ENCODE results near the gene ALK.

Gene ALK

GRCh38 chr2:29262681-29263260, 658.6 kb downstream of the ALK start:
- H4K20me1 ChIP-seq (ENCODE audit: insufficient read depth, low read length), result no peaks in the 10 kb centered on the region
- H3K79me2 ChIP-seq (ENCODE audit: insufficient read depth, low read length), result no peaks in the 10 kb centered on the region
- no peak overlapping the region for H3K4me2 ChIP-seq (ENCODE audit: insufficient read depth, low read length)
- H3K27ac ChIP-seq (ENCODE audit: low read length), result no peak overlapping the region
- ATAC-seq (ENCODE audit: insufficient read depth, low read depth) (no peak), DNase-seq (no peak)
- TF ChIP-seq EZH2 (IDR thresholded peaks at IDR 0.05; ENCODE audit: borderline replicate concordance, low read depth, low read length, severe bottlenecking) (no peak), CTCF (IDR thresholded peaks at IDR 0.05; ENCODE audit: borderline replicate concordance, extremely low read depth, low read length, poor library complexity, severe bottlenecking) (no peak)
- no peaks in the 10 kb centered on the region for H3K4me1 ChIP-seq (ENCODE audit: insufficient read depth, low read length)
- peaks cover 4% of the 10 kb centered on the region for H3K27me3 ChIP-seq (ENCODE audit: insufficient read depth, low read length, poor library complexity)
- H3K9me3 ChIP-seq (ENCODE audit: insufficient read depth, low read length, severe bottlenecking), result no peaks in the 10 kb centered on the region
- no peak overlapping the region for H3K4me3 ChIP-seq (ENCODE audit: low read depth in 1 of 2, low read length in 2 of 2)
- no peaks in the 10 kb centered on the region for H3K36me3 ChIP-seq (ENCODE audit: insufficient read depth, low read length)
- no peak overlapping the region for H3K9ac ChIP-seq (ENCODE audit: low read depth, low read length)
- H2AFZ ChIP-seq (ENCODE audit: low read depth, low read length), result no peak overlapping the region

- Histone ChIP-seq H3K4me1 (ENCODE audit: insufficient read depth, low read length) (no peaks in the 10 kb centered on the region), H3K9ac (ENCODE audit: low read depth, low read length) (no peak overlapping the region), H3K27me3 (ENCODE audit: insufficient read depth, low read length, poor library complexity) (peaks cover 4% of the 10 kb centered on the region), H2AFZ (ENCODE audit: low read depth, low read length) (no peak overlapping the region), H3K4me2 (ENCODE audit: insufficient read depth, low read length) (no peak overlapping the region), H3K36me3 (ENCODE audit: insufficient read depth, low read length) (no peaks in the 10 kb centered on the region), H3K4me3 (ENCODE audit: low read depth in 1 of 2, low read length in 2 of 2) (no peak overlapping the region), H4K20me1 (ENCODE audit: insufficient read depth, low read length) (no peaks in the 10 kb centered on the region), H3K79me2 (ENCODE audit: insufficient read depth, low read length) (no peaks in the 10 kb centered on the region), H3K27ac (ENCODE audit: low read length) (no peak overlapping the region), H3K9me3 (ENCODE audit: insufficient read depth, low read length, severe bottlenecking) (no peaks in the 10 kb centered on the region)
- TF ChIP-seq EZH2 (IDR thresholded peaks at IDR 0.05; ENCODE audit: borderline replicate concordance, low read depth, low read length, severe bottlenecking) (no peak), CTCF (IDR thresholded peaks at IDR 0.05; ENCODE audit: borderline replicate concordance, extremely low read depth, low read length, poor library complexity, severe bottlenecking) (no peak)
- no peak for DNase-seq
- ATAC-seq (ENCODE audit: insufficient read depth, low read depth), result no peak
Observed at GRCh38 chr2:29261003-29261402, 660.4 kb downstream of the ALK start.

- no peak overlapping the region for H3K4me3 ChIP-seq (ENCODE audit: low read depth in 1 of 2, low read length in 2 of 2)
- H4K20me1 ChIP-seq (ENCODE audit: insufficient read depth, low read length), result no peaks in the 10 kb centered on the region
- no peak overlapping the region for H3K4me2 ChIP-seq (ENCODE audit: insufficient read depth, low read length)
- H3K79me2 ChIP-seq (ENCODE audit: insufficient read depth, low read length), result no peaks in the 10 kb centered on the region
- H3K27me3 ChIP-seq (ENCODE audit: insufficient read depth, low read length, poor library complexity), result peaks cover 4% of the 10 kb centered on the region
- H3K9me3 ChIP-seq (ENCODE audit: insufficient read depth, low read length, severe bottlenecking), result no peaks in the 10 kb centered on the region
- ATAC-seq (ENCODE audit: insufficient read depth, low read depth), result no peak
- TF ChIP-seq EZH2 (IDR thresholded peaks at IDR 0.05; ENCODE audit: borderline replicate concordance, low read depth, low read length, severe bottlenecking) (no peak), CTCF (IDR thresholded peaks at IDR 0.05; ENCODE audit: borderline replicate concordance, extremely low read depth, low read length, poor library complexity, severe bottlenecking) (no peak)
- H3K36me3 ChIP-seq (ENCODE audit: insufficient read depth, low read length), result no peaks in the 10 kb centered on the region
- H3K27ac ChIP-seq (ENCODE audit: low read length), result no peak overlapping the region
- DNase-seq, result no peak
- no peak overlapping the region for H3K9ac ChIP-seq (ENCODE audit: low read depth, low read length)
- H2AFZ ChIP-seq (ENCODE audit: low read depth, low read length), result no peak overlapping the region
- no peaks in the 10 kb centered on the region for H3K4me1 ChIP-seq (ENCODE audit: insufficient read depth, low read length)
Observed at GRCh38 chr2:29260142-29260772, 661.1 kb downstream of the ALK start.

Measured in DND-41 (cell line).